ENCODE measurements around the gene MID1IP1.

DNA sequence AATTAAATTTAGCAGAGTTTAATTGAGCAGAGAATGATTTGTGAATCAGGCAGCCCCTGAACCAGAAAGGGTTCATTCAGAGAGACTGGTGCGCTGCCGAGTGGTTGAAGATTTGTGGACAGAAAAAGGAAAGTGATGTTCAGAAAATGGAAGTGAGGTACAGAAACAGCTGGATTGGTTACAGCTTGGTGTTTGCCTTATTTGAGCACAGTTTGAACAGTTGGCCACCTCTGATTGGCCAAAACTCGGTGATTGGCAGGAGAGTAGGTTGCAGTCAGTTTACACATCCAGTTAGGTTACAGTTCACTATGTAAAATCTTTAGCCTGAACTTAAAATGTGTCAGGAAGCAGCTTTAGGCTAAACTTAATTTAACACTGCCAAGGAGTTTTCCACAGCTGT, 14.9 kb downstream of the MID1IP1 start:
- TF ChIP-seq, protein P1, sequence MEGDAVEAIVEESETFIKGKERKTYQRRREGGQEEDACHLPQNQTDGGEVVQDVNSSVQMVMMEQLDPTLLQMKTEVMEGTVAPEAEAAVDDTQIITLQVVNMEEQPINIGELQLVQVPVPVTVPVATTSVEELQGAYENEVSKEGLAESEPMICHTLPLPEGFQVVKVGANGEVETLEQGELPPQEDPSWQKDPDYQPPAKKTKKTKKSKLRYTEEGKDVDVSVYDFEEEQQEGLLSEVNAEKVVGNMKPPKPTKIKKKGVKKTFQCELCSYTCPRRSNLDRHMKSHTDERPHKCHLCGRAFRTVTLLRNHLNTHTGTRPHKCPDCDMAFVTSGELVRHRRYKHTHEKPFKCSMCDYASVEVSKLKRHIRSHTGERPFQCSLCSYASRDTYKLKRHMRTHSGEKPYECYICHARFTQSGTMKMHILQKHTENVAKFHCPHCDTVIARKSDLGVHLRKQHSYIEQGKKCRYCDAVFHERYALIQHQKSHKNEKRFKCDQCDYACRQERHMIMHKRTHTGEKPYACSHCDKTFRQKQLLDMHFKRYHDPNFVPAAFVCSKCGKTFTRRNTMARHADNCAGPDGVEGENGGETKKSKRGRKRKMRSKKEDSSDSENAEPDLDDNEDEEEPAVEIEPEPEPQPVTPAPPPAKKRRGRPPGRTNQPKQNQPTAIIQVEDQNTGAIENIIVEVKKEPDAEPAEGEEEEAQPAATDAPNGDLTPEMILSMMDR (IDR thresholded peaks at IDR 0.05; ENCODE audit: low read depth, low read length, missing input control), result no peak
- TF ChIP-seq TAF1 (conservative IDR thresholded peaks at IDR 0.05) (no peak), REST (IDR thresholded peaks at IDR 0.05) (no peak), GABPA (IDR thresholded peaks at IDR 0.05 in 1 of 2, conservative IDR thresholded peaks at IDR 0.05 in 1 of 2) (no peak), SP1 (IDR thresholded peaks at IDR 0.05) (no peak), RXRA (IDR thresholded peaks at IDR 0.05) (no peak), RAD21 (IDR thresholded peaks at IDR 0.05) (no peak), HNF4G (IDR thresholded peaks at IDR 0.05) (no peak), EGR1 (IDR thresholded peaks at IDR 0.05; ENCODE audit: low read depth in 2 of 2) (no peak), JUND (IDR thresholded peaks at IDR 0.05) (no peak), YY1 (IDR thresholded peaks at IDR 0.05) (no peak)
- TF ChIP-seq, protein P2, sequence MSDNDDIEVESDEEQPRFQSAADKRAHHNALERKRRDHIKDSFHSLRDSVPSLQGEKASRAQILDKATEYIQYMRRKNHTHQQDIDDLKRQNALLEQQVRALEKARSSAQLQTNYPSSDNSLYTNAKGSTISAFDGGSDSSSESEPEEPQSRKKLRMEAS (IDR thresholded peaks at IDR 0.05), result no peak
- TF ChIP-seq, protein P3, sequence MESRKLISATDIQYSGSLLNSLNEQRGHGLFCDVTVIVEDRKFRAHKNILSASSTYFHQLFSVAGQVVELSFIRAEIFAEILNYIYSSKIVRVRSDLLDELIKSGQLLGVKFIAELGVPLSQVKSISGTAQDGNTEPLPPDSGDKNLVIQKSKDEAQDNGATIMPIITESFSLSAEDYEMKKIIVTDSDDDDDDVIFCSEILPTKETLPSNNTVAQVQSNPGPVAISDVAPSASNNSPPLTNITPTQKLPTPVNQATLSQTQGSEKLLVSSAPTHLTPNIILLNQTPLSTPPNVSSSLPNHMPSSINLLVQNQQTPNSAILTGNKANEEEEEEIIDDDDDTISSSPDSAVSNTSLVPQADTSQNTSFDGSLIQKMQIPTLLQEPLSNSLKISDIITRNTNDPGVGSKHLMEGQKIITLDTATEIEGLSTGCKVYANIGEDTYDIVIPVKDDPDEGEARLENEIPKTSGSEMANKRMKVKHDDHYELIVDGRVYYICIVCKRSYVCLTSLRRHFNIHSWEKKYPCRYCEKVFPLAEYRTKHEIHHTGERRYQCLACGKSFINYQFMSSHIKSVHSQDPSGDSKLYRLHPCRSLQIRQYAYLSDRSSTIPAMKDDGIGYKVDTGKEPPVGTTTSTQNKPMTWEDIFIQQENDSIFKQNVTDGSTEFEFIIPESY (IDR thresholded peaks at IDR 0.05), result no peak
